Bladder microvascular endothelial cell (primary cell): ENCODE data around the gene WNT9A. TPM values are rescaled to one million over a fixed set of nuclear protein-coding genes. Genes with fewer than 3 reads are reported as not detected.

Experiments
- total RNA-seq: library from RNA; depleted of rRNA; stranded (reverse); fragments of >200 nt; gene quantifications from 2 replicates; pipeline ENCODE4 v1.2.3, GENCODE V29; 2014

Gene WNT9A, protein sequence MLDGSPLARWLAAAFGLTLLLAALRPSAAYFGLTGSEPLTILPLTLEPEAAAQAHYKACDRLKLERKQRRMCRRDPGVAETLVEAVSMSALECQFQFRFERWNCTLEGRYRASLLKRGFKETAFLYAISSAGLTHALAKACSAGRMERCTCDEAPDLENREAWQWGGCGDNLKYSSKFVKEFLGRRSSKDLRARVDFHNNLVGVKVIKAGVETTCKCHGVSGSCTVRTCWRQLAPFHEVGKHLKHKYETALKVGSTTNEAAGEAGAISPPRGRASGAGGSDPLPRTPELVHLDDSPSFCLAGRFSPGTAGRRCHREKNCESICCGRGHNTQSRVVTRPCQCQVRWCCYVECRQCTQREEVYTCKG
- total RNA-seq: 0.97 and 1.7 TPM in 2 replicates

DNA sequence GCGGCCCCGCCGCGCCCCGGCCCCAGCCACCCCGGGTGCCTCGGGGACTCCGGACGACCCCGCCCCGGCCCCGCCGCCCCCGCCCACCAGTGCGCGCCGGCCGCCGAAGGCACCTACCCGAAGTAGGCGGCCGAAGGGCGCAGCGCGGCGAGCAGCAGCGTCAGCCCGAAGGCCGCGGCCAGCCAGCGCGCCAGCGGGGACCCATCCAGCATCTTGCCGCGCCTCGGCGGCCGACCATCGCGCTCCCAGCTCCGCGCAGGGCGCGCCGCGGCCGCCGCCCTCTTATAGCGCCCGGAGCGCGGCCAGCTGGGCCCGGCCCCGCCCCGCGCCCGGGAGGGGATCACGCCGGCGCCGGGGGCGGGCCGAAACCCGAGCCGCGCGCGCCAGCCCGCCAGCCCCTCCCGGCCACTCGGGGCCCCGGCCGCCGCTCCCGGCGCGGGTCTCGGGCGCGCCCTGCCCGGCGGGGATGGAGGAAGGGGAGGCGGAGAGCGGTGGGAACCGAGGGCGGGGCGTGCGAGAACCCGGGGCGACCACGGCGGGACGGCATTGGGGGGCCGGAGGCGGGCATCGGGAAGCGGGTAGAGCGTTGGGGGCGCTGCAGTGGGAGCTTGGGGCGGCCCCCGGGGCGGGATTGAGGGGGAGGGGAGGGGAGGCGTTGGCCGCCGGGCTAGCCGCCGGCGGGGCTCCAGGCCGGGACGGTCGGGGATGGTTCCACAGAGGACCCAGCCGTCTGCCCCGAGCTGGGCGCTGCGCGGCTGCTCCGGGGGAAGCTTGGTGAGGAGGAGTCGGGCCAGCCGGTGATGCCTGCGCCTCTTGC lies at the start of gene WNT9A:
TSS of gene WNT9A (minus strand) at position 257 of the 817 bp plus-strand sequence. CDS start at position 212, 45 bp downstream.

Other genes with a start within 250 kb of the WNT9A start
- gene JMJD4, start 212.6 kb downstream of the WNT9A start, total RNA-seq: 15.7 and 29.5 TPM in 2 replicates
- 31.1 and 40.2 TPM in 2 replicates for gene SNAP47, start 212.5 kb downstream of the WNT9A start, total RNA-seq
- gene PRSS38, start 132.3 kb downstream of the WNT9A start, total RNA-seq: not detected in 2 replicates
- not detected in 2 replicates for gene WNT3A, start 59.1 kb upstream of the WNT9A start, total RNA-seq
- 201 and 419 TPM in 2 replicates for gene ARF1, start 134.8 kb upstream of the WNT9A start, total RNA-seq
- gene C1orf35, start 155.4 kb upstream of the WNT9A start, total RNA-seq: 8.7 and 12.1 TPM in 2 replicates
- gene MRPL55, start 161.4 kb upstream of the WNT9A start, total RNA-seq: 41.9 and 66.9 TPM in 2 replicates
- 531 and 686 TPM in 2 replicates for gene GUK1, start 192.3 kb upstream of the WNT9A start, total RNA-seq
- gene GJC2, start 202.0 kb upstream of the WNT9A start, total RNA-seq: 0.49 and 4.9 TPM in 2 replicates
- gene IBA57, start 217.9 kb upstream of the WNT9A start, total RNA-seq: 3.6 and 7.4 TPM in 2 replicates